HG02938 (cell line): ENCODE data around the gene ALOXE3.

Source experiments
- ATAC-seq: cut with Tn5 transposase; IDR thresholded peaks from one replicate; pipeline ENCODE4 v1.9.1; 2021; ENCODE audit warnings: mild to moderate bottlenecking, moderate library complexity; ENCODE audit not compliant: unreplicated experiment

ALOXE3 gene

GRCh38 chr17:8117980-8118768 is at the start of gene ALOXE3:
Gene ALOXE3 (minus strand): TSS chr17:8118514. CDS start chr17:8117990, 524 bp downstream.
- ATAC-seq, result no peak

- ATAC-seq, result no peak
Observed at GRCh38 chr17:8167526-8167925, 49.2 kb upstream of the ALOXE3 start.

- no peak for ATAC-seq
Observed at GRCh38 chr17:8166731-8167130, 48.4 kb upstream of the ALOXE3 start.

DNA sequence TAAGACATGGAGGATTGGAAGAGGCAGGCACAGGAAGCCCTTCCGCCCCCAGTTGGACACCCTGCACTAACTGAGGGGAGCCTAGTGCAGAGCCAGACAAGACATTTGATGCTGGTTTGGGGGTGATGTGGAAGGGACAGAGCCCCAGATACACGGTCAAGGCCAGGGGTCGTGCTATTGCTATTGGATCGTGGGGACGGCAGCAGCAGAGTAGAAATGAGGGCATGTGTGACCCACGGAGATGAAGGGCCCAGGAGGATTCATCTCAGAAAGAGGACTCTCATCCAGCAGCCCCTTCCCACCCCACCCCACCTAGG is 46.5 kb upstream of the ALOXE3 start:
- ATAC-seq, result no peak

DNA sequence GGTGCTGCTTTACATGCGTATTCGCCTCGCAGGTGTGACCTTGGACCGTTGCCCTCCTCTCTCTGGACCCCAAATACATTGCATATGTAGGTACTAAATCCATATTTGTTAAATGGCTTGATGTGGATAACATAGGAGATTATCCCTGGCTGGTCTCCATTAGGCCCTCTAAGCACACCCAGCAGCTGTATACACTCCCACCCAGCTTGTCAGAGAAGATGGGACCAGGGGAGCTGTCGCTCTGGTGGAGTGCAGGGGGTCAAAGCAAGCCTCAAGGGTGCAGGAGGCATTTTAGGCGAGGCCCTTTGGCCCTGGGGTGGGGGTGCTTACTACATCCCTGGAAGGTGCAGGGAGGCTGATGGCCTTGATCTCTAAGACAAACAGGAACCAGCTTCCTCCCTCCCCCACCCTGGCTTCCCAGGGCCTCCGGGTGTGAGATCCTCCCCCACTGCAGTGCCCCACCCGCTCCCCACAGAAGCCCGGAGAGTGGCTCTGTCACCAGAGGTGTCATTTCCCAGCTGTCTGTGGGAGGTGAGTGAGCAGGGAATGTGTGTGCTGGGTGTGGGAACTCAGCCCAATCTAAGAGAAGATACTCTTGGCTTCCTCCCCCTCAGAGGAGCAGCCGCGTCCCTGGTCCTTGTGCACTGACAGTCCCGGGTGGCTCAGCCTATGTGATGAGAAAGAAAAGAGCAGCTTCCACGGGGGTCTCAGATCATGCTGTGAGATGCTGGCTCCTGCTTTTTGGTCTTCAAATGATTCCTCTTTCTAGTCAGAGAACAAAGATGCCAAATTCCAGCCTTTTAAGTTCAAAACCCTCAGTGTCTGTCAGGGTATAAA is 45.9 kb upstream of the ALOXE3 start:
- no peak for ATAC-seq

GRCh38 chr17:8162997-8163977 is 45.0 kb upstream of the ALOXE3 start:
- no peak for ATAC-seq

DNA sequence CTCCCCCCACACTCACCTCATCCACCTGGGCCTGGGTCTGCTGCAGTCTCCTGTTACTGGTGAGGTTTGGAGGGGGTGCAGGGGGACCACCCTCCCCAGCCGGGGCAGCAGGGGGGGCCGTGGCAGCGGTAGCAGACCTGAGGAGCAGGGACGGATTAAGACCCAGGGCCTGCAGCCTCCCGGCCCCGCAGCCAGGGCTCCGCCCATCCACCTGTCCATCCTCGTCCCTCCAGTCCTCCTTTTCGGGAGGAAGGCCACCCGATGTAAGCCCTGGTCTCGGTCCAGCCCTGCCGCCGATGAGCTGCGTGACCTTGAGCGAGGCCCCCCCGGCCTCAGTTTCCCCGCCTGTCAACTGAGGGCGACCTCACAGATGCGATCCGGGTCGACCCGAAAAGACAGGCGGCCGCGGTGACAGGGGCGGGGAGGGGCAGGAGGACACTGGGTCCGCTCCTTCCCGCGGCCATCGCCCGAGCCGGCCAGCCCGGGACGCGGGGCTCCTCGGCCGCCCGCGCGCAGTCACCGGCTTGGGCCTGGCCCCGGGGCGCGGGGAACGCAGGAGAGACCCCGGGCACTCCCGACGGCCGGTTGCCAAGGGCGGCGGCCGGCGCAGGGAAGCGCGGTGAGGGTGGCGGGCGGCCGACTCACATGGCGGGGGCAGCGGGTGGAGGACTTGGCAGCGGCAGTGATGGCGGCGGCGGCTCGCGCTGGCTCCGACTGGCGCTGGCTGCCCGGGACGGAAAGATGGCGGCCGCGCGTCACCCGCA is 44.1 kb upstream of the ALOXE3 start, which contains the start of gene VAMP2:
Gene VAMP2 (minus strand): TSS at position 716 of the 764 bp plus-strand sequence. CDS start 69 bp downstream, at position 647.
- no peak for ATAC-seq

- no peak for ATAC-seq
Observed at GRCh38 chr17:8161289-8162232, 43.2 kb upstream of the ALOXE3 start.

DNA sequence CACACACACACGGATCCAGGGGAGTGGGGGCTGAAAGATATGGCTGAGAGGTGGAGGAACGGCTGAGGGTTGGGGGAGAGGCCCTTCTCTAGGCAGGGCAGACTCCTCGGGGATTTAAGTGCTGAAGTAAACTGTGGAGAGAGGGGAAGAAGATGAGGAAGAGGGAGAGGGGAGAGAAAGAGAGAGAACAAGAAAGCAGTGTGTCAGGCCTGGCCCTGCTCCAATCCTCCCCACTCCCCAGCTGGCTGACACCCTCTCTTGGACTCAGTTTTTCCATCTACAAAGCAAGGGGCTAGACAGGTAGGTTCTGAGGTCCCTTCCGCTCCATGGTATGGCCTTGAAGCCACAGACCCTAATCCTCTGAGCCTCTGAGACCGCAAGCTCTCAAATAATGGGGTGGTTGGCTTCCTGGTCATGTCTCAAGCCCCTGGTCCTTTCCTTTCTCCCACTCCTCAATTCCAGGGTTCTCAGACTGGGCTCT is 42.5 kb upstream of the ALOXE3 start:
- ATAC-seq, result no peak

- no peak for ATAC-seq
Observed at GRCh38 chr17:8160224-8160577, 41.9 kb upstream of the ALOXE3 start.

- ATAC-seq, result no peak
Observed at GRCh38 chr17:8159459-8160223, 41.3 kb upstream of the ALOXE3 start.

DNA sequence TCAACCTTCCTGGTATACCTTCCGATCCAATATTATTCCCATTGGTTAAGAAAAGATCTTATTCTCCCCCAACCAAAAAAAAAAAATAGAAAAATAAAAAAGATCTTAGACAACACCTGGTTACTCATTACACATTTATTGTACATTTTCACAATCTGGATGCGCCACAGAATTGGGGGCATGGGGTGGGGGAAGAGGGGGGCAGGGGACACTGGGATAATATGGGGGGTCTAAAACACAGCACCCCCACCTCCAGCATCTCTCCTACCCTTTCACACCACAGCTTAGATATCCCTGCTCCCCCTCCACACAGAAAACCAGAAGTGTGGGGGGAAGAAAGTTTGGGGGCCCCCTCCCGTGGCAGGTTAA is 40.7 kb upstream of the ALOXE3 start:
- ATAC-seq, result no peak

- ATAC-seq, result no peak
Observed at GRCh38 chr17:8158267-8159031, 40.1 kb upstream of the ALOXE3 start.

- ATAC-seq, result peak; percentile 73
Observed at GRCh38 chr17:8156246-8156992, 38.1 kb upstream of the ALOXE3 start.

GRCh38 chr17:8155996-8156245 is 37.6 kb upstream of the ALOXE3 start:
- no peak for ATAC-seq

- ATAC-seq, result no peak
Observed at GRCh38 chr17:8155231-8155995, 37.1 kb upstream of the ALOXE3 start.
